H1 (cell line): ENCODE measurements around the gene SESN1. TPM values are rescaled to one million over a fixed set of nuclear protein-coding genes. Genes with fewer than 3 reads are reported as not detected.

Source experiments
- CTCF ChIA-PET: fragments of 300-600 bp; sonication (Branson Sonifier 250); formaldehyde crosslinking; loops from one replicate; lab custom pipeline; 2021; ENCODE audit not compliant: partially characterized antibody; lab: Charles Lee
- POLR2A ChIA-PET: fragments of 300-600 bp; sonication (Branson Sonifier 250); formaldehyde crosslinking; loops from one replicate; lab custom pipeline; 2021; ENCODE audit warnings: inconsistent platforms; ENCODE audit not compliant: partially characterized antibody; lab: Charles Lee
- DNase-seq, 2 experiments: peaks; one replicate each; pipeline versions ENCODE4 v3.0.0 to v3.0.0-alpha.2; 2010 to 2022; ENCODE audit warnings: low spot score in 2 of 2, low read depth in 1 of 2, mixed read lengths in 1 of 2
- FAIRE-seq: peaks from 2 replicates; lab custom pipeline; 2011; peaks lifted over from hg19 to GRCh38; lab: Jason Lieb, UNC
- H2AFZ ChIP-seq: 2 replicates; pipeline ENCODE4 v1.8.1; 2012; ENCODE audit warnings: low read length, inconsistent platforms
- H2AK5ac ChIP-seq: 2 replicates; pipeline ENCODE4 v1.6.1; 2013; ENCODE audit warnings: low read depth, low read length
- H2BK120ac ChIP-seq: replicated peaks from 2 replicates; pipeline ENCODE3; 2013; ENCODE audit warnings: low read depth, low read length, inconsistent platforms
- H2BK12ac ChIP-seq: 2 replicates; pipeline ENCODE4 v1.6.1; 2013; ENCODE audit warnings: low read depth, low read length
- H2BK15ac ChIP-seq: 2 replicates; pipeline ENCODE4 v1.6.1; 2013; ENCODE audit warnings: low read length
- H2BK20ac ChIP-seq: 2 replicates; pipeline ENCODE4 v1.6.1; 2013; ENCODE audit warnings: low read length
- H2BK5ac ChIP-seq: 2 replicates; pipeline ENCODE4 v1.6.1; 2013; ENCODE audit warnings: low read depth, low read length
- H3K14ac ChIP-seq: 2 replicates; pipeline ENCODE4 v1.6.1; 2013; ENCODE audit warnings: inconsistent platforms; ENCODE audit not compliant: insufficient read length
- H3K18ac ChIP-seq: 2 replicates; pipeline ENCODE4 v1.6.1; 2013; ENCODE audit warnings: low read length; ENCODE audit errors: extremely low read depth
- H3K23ac ChIP-seq: 2 replicates; pipeline ENCODE4 v1.6.1; 2013; ENCODE audit warnings: inconsistent platforms; ENCODE audit not compliant: insufficient read length
- H3K23me2 ChIP-seq: 2 replicates; pipeline ENCODE4 v1.6.1; 2013; ENCODE audit warnings: low read depth, low read length
- H3K27ac ChIP-seq: 2 replicates; pipeline ENCODE4 v1.6.1; 2011; ENCODE audit warnings: low read depth, low read length, inconsistent platforms
- H3K27me3 ChIP-seq, 4 experiments: replicated peaks in 1 of 4; 1 replicate in 1 of 4; 2 replicates in 3 of 4; pipeline versions ENCODE4 v1.6.1 to v1.8.1; 2011 to 2013; ENCODE audit warnings: low read length in 3 of 4, mild to moderate bottlenecking in 3 of 4, inconsistent platforms in 2 of 4, mixed read lengths in 2 of 4, moderate library complexity in 1 of 4; ENCODE audit not compliant: control insufficient read depth in 3 of 4, insufficient read depth in 3 of 4; ENCODE audit errors: extremely low read depth in 1 of 4
- H3K36me3 ChIP-seq, 4 experiments: 2 replicates each; pipeline versions ENCODE4 v1.6.1 to v1.8.1; 2011 to 2013; ENCODE audit warnings: mild to moderate bottlenecking in 4 of 4, low read length in 3 of 4, moderate library complexity in 2 of 4, control low read depth in 1 of 4, inconsistent platforms in 1 of 4; ENCODE audit not compliant: insufficient read depth in 4 of 4, control insufficient read depth in 2 of 4
- H3K4ac ChIP-seq: replicated peaks from 2 replicates; pipeline ENCODE3; 2013; ENCODE audit warnings: low read length, low read depth, mixed read lengths, inconsistent platforms; ENCODE audit not compliant: insufficient read length
- H3K4me1 ChIP-seq, 4 experiments: replicated peaks in 1 of 4; 1 replicate in 1 of 4; 2 replicates in 3 of 4; pipeline versions ENCODE4 v1.6.1 to v1.8.1; 2011 to 2013; ENCODE audit warnings: low read length in 3 of 4, inconsistent platforms in 2 of 4, mixed read lengths in 1 of 4; ENCODE audit not compliant: insufficient read depth in 4 of 4, control insufficient read depth in 3 of 4
- H3K4me2 ChIP-seq, 2 experiments: 2 replicates each; pipeline versions ENCODE4 v1.6.1 to v1.8.1; 2011 to 2013; ENCODE audit warnings: low read depth in 2 of 2, low read length in 2 of 2, control low read depth in 1 of 2, inconsistent platforms in 1 of 2, mild to moderate bottlenecking in 1 of 2; ENCODE audit not compliant: insufficient read depth in 1 of 2
- H3K4me3 ChIP-seq, 4 experiments: fragments of 200-600, 300-600 bp in 1 of 4; sonication (generic), shearing (Covaris generic), sonication (Bioruptor Twin) in 1 of 4; 2 replicates each; pipeline versions ENCODE4 v1.5.1 to v1.8.1; 2011 to 2016; ENCODE audit warnings: low read length in 4 of 4, low read depth in 3 of 4, control low read depth in 2 of 4, inconsistent platforms in 2 of 4, mild to moderate bottlenecking in 2 of 4, mixed read lengths in 1 of 4, moderate library complexity in 1 of 4; ENCODE audit not compliant: insufficient read depth in 2 of 4; ENCODE audit errors: extremely low read depth in 1 of 4
- H3K56ac ChIP-seq: replicated peaks from 2 replicates; pipeline ENCODE3; 2013; ENCODE audit warnings: low read depth, mild to moderate bottlenecking, mixed read lengths, low read length, inconsistent platforms; ENCODE audit not compliant: insufficient read length
- H3K79me1 ChIP-seq: 2 replicates; pipeline ENCODE4 v1.6.1; 2013; ENCODE audit warnings: low read depth, low read length, control low read depth
- H3K79me2 ChIP-seq, 2 experiments: 2 replicates each; pipeline versions ENCODE4 v1.6.1 to v1.8.1; 2012 to 2013; ENCODE audit warnings: low read length in 2 of 2, mild to moderate bottlenecking in 2 of 2, inconsistent platforms in 1 of 2; ENCODE audit not compliant: insufficient read depth in 2 of 2, control insufficient read depth in 1 of 2
- H3K9ac ChIP-seq, 4 experiments: replicated peaks in 1 of 4; 1 replicate in 1 of 4; 2 replicates in 3 of 4; pipeline versions ENCODE4 v1.6.1 to v1.8.1; 2011 to 2013; ENCODE audit warnings: low read depth in 3 of 4, low read length in 3 of 4, control low read depth in 2 of 4, mild to moderate bottlenecking in 2 of 4, moderate library complexity in 2 of 4, inconsistent platforms in 1 of 4; ENCODE audit errors: extremely low read depth in 1 of 4
- H3K9me3 ChIP-seq, 2 experiments: 2 replicates each; pipeline versions ENCODE4 v1.6.1 to v1.8.1; 2012 to 2013; ENCODE audit warnings: mild to moderate bottlenecking in 2 of 2, moderate library complexity in 2 of 2, control low read depth in 1 of 2, inconsistent platforms in 1 of 2, low read depth in 1 of 2, low read length in 1 of 2, mixed read lengths in 1 of 2; ENCODE audit not compliant: insufficient read depth in 2 of 2
- H4K20me1 ChIP-seq, 2 experiments: replicated peaks in 1 of 2; 2 replicates each; pipeline versions ENCODE3 to v1.8.1; 2011 to 2013; ENCODE audit warnings: inconsistent platforms in 2 of 2, low read length in 2 of 2, mild to moderate bottlenecking in 1 of 2; ENCODE audit not compliant: insufficient read depth in 2 of 2, control insufficient read depth in 1 of 2
- H4K5ac ChIP-seq: 2 replicates; pipeline ENCODE4 v1.6.1; 2013; ENCODE audit warnings: low read length, low read depth, mixed read lengths, inconsistent platforms; ENCODE audit not compliant: insufficient read length
- H4K8ac ChIP-seq: 2 replicates; pipeline ENCODE4 v1.8.0; 2013; ENCODE audit warnings: mild to moderate bottlenecking, moderate library complexity, low read length, inconsistent platforms; ENCODE audit not compliant: insufficient read depth; ENCODE audit errors: extremely low read depth
- H4K91ac ChIP-seq: replicated peaks from 2 replicates; pipeline ENCODE3; 2013; ENCODE audit warnings: low read length, mixed read lengths, inconsistent platforms; ENCODE audit not compliant: insufficient read length
- ATF3 ChIP-seq: IDR thresholded peaks from 2 replicates; pipeline ENCODE4 v1.6.1; 2011; ENCODE audit warnings: low read depth, mild to moderate bottlenecking, low read length; ENCODE audit not compliant: insufficient read depth
- BCL11A ChIP-seq, 2 experiments: IDR thresholded peaks; one replicate each; pipeline ENCODE4 v1.6.1; 2011; ENCODE audit warnings: low read depth in 2 of 2, low read length in 2 of 2, mild to moderate bottlenecking in 2 of 2
- BRCA1 ChIP-seq: IDR thresholded peaks from 2 replicates; pipeline ENCODE4 v1.6.1; 2012; ENCODE audit warnings: low read depth, low read length, improper control_type of control experiment
- CREB1 ChIP-seq: IDR thresholded peaks from 2 replicates; pipeline ENCODE4 v1.6.1; 2012; ENCODE audit warnings: inconsistent platforms
- EGR1 ChIP-seq: IDR thresholded peaks from 2 replicates; pipeline ENCODE4 v1.6.1; 2011; ENCODE audit warnings: low read depth, low read length, borderline replicate concordance
- EZH2 ChIP-seq: fragments of 200-600 bp; sonication (generic); IDR thresholded peaks from 2 replicates; pipeline ENCODE4 v1.7.1; 2012; ENCODE audit warnings: low read depth, mild to moderate bottlenecking, moderate library complexity, low read length, inconsistent platforms; ENCODE audit not compliant: severe bottlenecking
- HDAC6 ChIP-seq: IDR thresholded peaks from one replicate; pipeline ENCODE4 v1.7.1; 2012; ENCODE audit warnings: low read depth, mild to moderate bottlenecking, inconsistent platforms, low read length, moderate library complexity
- KDM5A ChIP-seq: fragments of 200-600 bp; IDR thresholded peaks from 2 replicates; pipeline ENCODE4 v1.7.1; 2012; ENCODE audit warnings: mild to moderate bottlenecking, low read length, inconsistent platforms, mixed read lengths
- RXRA ChIP-seq: IDR thresholded peaks from 2 replicates; pipeline ENCODE4 v1.6.1; 2011; ENCODE audit warnings: low read depth, mild to moderate bottlenecking, low read length, moderate library complexity; ENCODE audit not compliant: insufficient read depth
- USF2 ChIP-seq: IDR thresholded peaks from 2 replicates; pipeline ENCODE4 v1.6.1; 2011; ENCODE audit warnings: low read length, improper control_type of control experiment
- ZNF274 ChIP-seq: IDR thresholded peaks from 2 replicates; pipeline ENCODE4 v1.7.0; 2012; ENCODE audit warnings: low read length, borderline replicate concordance; ENCODE audit errors: extremely low read depth
- WGBS, 2 experiments: shearing (Covaris generic) in 1 of 2; methylation state at CpG; one replicate each; pipeline versions ENCODE4 v1.1.6 to v1.1.7; 2013 to 2015; ENCODE audit warnings: low lambda C conversion rate in 2 of 2, mixed read lengths in 2 of 2, inconsistent platforms in 1 of 2, low coverage in 1 of 2, missing lambda C conversion rate in 1 of 2; ENCODE audit not compliant: insufficient replicate concordance in 2 of 2, insufficient coverage in 1 of 2, insufficient read length in 1 of 2; ENCODE audit errors: extremely low coverage in 1 of 2, missing lambda C conversion rate in 1 of 2; 5-methylcytosine and 5-hydroxymethylcytosine counted together
- polyA plus RNA-seq, 7 experiments: library from polyadenylated mRNA; depleted of rRNA in 3 of 7; stranded (reverse) in 5 of 7; unstranded in 2 of 7; fragments of >200 nt in 5 of 7; fragments of 200-250 nt in 2 of 7; gene quantifications; 1 replicate in 5 of 7; 2 replicates in 1 of 7; 4 replicates in 1 of 7; pipeline versions ENCODE4 v1.2.1 to v1.2.3, GENCODE V29; 2011 to 2013; ENCODE audit warnings: missing spikeins in 2 of 7, mixed read lengths in 2 of 7
- total RNA-seq: library from RNA; stranded (reverse); fragmentation: NEBNext Ultra II Directional; extraction: Animal tissue kit (Norgen Biotek cat#: 25700); gene quantifications from 2 replicates; pipeline ENCODE4 v1.2.1, GENCODE V29; 2021

SESN1 gene
- total and polyA plus RNA-seq, 2 of the 8 experiments (the other 6 are each of a cell fraction or from before 2014, with no cell fraction given), result 12.8 to 15.6 TPM

- Histone ChIP-seq H3K4me2 (no peak overlapping the region), H4K20me1 (peaks cover 0 to 2% of the 10 kb centered on the region in 2 experiments), H4K5ac (no peak overlapping the region), H3K4ac (no peak overlapping the region), H3K9me3 (no peaks in the 10 kb centered on the region), H2AFZ (no peak overlapping the region), H3K79me1 (no peaks in the 10 kb centered on the region), H3K4me3 (no peak overlapping the region), H3K14ac (no peak overlapping the region), H3K27ac (no peak overlapping the region), H4K8ac (no peak overlapping the region), H2BK5ac (no peak overlapping the region), H3K9ac (no peak overlapping the region), H2BK120ac (no peak overlapping the region), H3K23ac (no peak overlapping the region), H3K27me3 (no peaks in the 10 kb centered on the region), H2AK5ac (no peak overlapping the region), H3K56ac (no peak overlapping the region), H2BK20ac (no peak overlapping the region), H3K23me2 (peaks cover 10% of the 10 kb centered on the region), H2BK12ac (no peak overlapping the region), H3K36me3 (no peaks in the 10 kb centered on the region), H3K79me2 (peaks cover 0 to 6% of the 10 kb centered on the region in 2 experiments; a peak in 2 of 4 replicates), H3K4me1 (0 out of 7 replicates have a peak, but pooled peaks cover 0 to 2% (median 0%) of the 10 kb centered on the region in 4 experiments), H4K91ac (no peak overlapping the region), H3K18ac (no peak overlapping the region), H2BK15ac (no peak overlapping the region)
- 88% methylated on average over 5 of the region's 5 CpGs; no CpG with 5 or more reads in 1 of the 2 experiments for WGBS, 2 experiments
- CTCF ChIA-PET, result interaction anchor here (1.3 kb wide), 1 partner anchor 177 kb away, joined by 3 read pairs; no protein-coding TSS in a partner anchor
- FAIRE-seq, result no peak
- TF ChIP-seq HDAC6 (no peak), EZH2 (no peak), ZNF274 (no peak), EGR1 (no peak), KDM5A (no peak), RXRA (no peak), ATF3 (no peak), CREB1 (no peak), USF2 (no peak), BCL11A (IDR thresholded peaks at IDR 0.05; ENCODE audit: low read depth in 2 of 2, low read length in 2 of 2) (no peak), BRCA1 (no peak)
- DNase-seq, result no peak
- POLR2A ChIA-PET, result no interaction called here
Measured at GRCh38 chr6:109091314-109092024, 3.2 kb downstream of the SESN1 start.
